Prostate gland (tissue), 2 donors: Measurements from ENCODE around the gene ARV1.

Source experiments
- POLR2AphosphoS5 ChIP-seq: sonication (generic); formaldehyde crosslinking; IDR thresholded peaks from one replicate; pipeline ENCODE4 v1.6.1; 2017; ENCODE audit warnings: antibody characterized with exemption
- TF ChIP-seq, protein P1 (sequence below), 4 experiments: fragments of 200-600 bp in 2 of 4; fragments of 450-650 bp in 2 of 4; sonication (generic) in 2 of 4; IDR thresholded peaks; 1 replicate in 3 of 4; 2 replicates in 1 of 4; pipeline ENCODE4 v1.5.1; 2016 to 2019; ENCODE audit warnings: antibody characterized with exemption in 4 of 4, mild to moderate bottlenecking in 2 of 4, moderate library complexity in 2 of 4

DNA sequence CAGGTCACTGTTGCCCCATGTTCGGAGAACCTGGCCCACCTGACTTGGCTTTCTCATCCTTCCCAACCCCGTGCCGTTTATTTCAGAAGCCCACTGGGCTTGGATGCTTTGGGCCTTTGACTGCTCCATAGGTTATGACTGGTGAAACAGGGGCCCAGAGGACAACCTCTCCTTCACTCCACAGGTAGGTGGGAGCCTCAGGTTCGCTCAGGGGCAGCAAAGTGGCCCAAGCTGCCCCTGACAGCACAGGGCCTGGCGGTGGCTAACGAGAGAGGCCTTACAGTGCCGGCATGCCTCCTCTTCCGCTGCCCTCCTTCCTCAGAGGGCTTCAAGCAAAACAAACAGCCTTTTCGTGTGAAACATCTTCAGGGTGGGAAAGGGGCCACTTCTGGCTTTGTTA is 44.3 kb downstream of the ARV1 start:
- TF ChIP-seq POLR2AphosphoS5 = no peak
- TF ChIP-seq, protein P1, sequence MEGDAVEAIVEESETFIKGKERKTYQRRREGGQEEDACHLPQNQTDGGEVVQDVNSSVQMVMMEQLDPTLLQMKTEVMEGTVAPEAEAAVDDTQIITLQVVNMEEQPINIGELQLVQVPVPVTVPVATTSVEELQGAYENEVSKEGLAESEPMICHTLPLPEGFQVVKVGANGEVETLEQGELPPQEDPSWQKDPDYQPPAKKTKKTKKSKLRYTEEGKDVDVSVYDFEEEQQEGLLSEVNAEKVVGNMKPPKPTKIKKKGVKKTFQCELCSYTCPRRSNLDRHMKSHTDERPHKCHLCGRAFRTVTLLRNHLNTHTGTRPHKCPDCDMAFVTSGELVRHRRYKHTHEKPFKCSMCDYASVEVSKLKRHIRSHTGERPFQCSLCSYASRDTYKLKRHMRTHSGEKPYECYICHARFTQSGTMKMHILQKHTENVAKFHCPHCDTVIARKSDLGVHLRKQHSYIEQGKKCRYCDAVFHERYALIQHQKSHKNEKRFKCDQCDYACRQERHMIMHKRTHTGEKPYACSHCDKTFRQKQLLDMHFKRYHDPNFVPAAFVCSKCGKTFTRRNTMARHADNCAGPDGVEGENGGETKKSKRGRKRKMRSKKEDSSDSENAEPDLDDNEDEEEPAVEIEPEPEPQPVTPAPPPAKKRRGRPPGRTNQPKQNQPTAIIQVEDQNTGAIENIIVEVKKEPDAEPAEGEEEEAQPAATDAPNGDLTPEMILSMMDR (IDR thresholded peaks at IDR 0.05) = no peak
